Tibial nerve (tissue), 4 donors: ENCODE data around the gene SYT11. TPM values are rescaled to one million over a fixed set of nuclear protein-coding genes. Genes with fewer than 3 reads are reported as not detected.

Experiments used
- DNase-seq, 2 donors: peaks; one replicate each; pipeline ENCODE4 v3.0.0-alpha.2; 2019; ENCODE audit warnings: low spot score in 2 of 2
- H3K27ac ChIP-seq, 4 donors: fragments of 200-600 bp; sonication (generic) in 3 of 4; one replicate each; pipeline ENCODE4 v1.5.1; 2017 to 2019; ENCODE audit warnings: mild to moderate bottlenecking in 1 of 4
- H3K27me3 ChIP-seq, 2 donors: fragments of 200-600 bp; sonication (generic) in 1 of 2; one replicate each; pipeline versions ENCODE4 v1.5.1 to v1.6.0; 2017 to 2019
- H3K36me3 ChIP-seq, 3 donors: fragments of 200-600 bp; sonication (generic); one replicate each; pipeline ENCODE4 v1.5.1; 2018 to 2019
- H3K4me1 ChIP-seq, 4 donors: fragments of 200-600 bp; sonication (generic) in 3 of 4; one replicate each; pipeline ENCODE4 v1.5.1; 2017 to 2019
- H3K4me3 ChIP-seq, 4 donors: fragments of 200-600 bp; sonication (generic) in 3 of 4; one replicate each; pipeline ENCODE4 v1.5.1; 2017 to 2019; ENCODE audit warnings: mild to moderate bottlenecking in 1 of 4, moderate library complexity in 1 of 4
- H3K9me3 ChIP-seq, 4 donors: fragments of 200-600 bp; sonication (generic) in 3 of 4; one replicate each; pipeline ENCODE4 v1.5.1; 2017 to 2019
- EP300 ChIP-seq, 2 donors: sonication (generic); formaldehyde crosslinking; IDR thresholded peaks; one replicate each; pipeline ENCODE4 v1.6.1; 2017; ENCODE audit warnings: antibody characterized with exemption in 2 of 2, mild to moderate bottlenecking in 1 of 2
- POLR2A ChIP-seq, 2 donors: fragments of 450-650 bp; IDR thresholded peaks; one replicate each; pipeline ENCODE4 v1.6.1; 2017; ENCODE audit warnings: antibody characterized with exemption in 2 of 2, mild to moderate bottlenecking in 2 of 2, moderate library complexity in 2 of 2
- WGBS, 2 donors: methylation state at CpG; one replicate each; pipeline ENCODE4 v1.1.5; 2018; 5-methylcytosine and 5-hydroxymethylcytosine counted together
- total RNA-seq, 4 donors: library from RNA; depleted of rRNA; stranded (reverse); fragments of >200 nt; gene quantifications; one replicate each; pipeline ENCODE4 v1.1.0, GENCODE V29; 2016
- TF ChIP-seq, protein P1 (sequence below), 5 experiments: fragments of 200-600 bp in 3 of 5; fragments of 450-650 bp in 2 of 5; sonication (generic) in 3 of 5; IDR thresholded peaks; one replicate each; pipeline ENCODE4 v1.5.1; 2016 to 2019; ENCODE audit warnings: antibody characterized with exemption in 5 of 5, mild to moderate bottlenecking in 3 of 5, moderate library complexity in 2 of 5

Gene SYT11
- total RNA-seq, 4 donors from 2014 or later = 29.2 to 54.2 (median 38.1) TPM

DNA sequence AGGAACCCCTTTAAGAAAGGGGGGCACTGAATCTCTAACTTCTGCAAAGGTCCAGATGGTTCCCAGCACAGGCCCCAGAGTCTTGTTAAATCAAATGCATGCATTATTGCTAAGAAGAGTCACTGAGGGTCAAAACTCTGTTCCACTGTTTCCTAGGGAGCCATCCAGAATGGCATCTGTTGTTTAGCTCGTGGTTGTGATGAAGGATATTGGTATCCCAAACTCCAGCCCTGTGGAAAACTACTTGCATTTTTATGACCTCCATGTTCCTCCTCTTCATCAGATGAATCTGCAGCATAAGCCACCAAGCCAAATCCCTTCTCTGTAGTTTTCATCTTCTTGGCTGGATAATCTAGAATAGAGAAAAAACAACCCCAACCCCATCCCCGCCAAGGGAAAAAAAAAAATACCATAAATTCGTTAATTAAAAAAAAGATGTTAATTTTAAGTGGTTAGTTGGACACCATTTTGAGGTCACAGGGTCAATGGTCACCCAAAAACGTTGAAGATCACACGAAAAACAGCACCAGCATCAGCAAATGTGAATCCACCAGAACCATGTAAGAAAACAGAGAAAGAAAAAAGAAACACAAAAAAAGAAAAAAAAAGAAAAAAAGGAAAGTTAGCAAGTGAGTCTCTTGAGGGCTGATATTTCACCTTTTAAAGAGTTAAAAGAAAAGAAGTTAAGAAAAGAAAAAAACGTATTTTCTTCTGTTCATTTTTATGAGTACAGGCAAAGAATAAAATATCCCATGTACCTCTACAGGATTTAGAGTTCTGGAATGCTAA is 54.8 kb downstream of the SYT11 start:
- no peaks in the 10 kb centered on the region for H3K9me3 ChIP-seq
- 55 to 66% methylated on average over 6 of the region's 6 CpGs for WGBS, 2 donors
- TF ChIP-seq, protein P1, sequence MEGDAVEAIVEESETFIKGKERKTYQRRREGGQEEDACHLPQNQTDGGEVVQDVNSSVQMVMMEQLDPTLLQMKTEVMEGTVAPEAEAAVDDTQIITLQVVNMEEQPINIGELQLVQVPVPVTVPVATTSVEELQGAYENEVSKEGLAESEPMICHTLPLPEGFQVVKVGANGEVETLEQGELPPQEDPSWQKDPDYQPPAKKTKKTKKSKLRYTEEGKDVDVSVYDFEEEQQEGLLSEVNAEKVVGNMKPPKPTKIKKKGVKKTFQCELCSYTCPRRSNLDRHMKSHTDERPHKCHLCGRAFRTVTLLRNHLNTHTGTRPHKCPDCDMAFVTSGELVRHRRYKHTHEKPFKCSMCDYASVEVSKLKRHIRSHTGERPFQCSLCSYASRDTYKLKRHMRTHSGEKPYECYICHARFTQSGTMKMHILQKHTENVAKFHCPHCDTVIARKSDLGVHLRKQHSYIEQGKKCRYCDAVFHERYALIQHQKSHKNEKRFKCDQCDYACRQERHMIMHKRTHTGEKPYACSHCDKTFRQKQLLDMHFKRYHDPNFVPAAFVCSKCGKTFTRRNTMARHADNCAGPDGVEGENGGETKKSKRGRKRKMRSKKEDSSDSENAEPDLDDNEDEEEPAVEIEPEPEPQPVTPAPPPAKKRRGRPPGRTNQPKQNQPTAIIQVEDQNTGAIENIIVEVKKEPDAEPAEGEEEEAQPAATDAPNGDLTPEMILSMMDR (IDR thresholded peaks at IDR 0.05) = no peak
- TF ChIP-seq EP300 (IDR thresholded peaks at IDR 0.05) (no peak), POLR2A (IDR thresholded peaks at IDR 0.05) (no peak)
- no peak for DNase-seq
- H3K27me3 ChIP-seq = no peaks in the 10 kb centered on the region
- H3K4me3 ChIP-seq = no peak overlapping the region
- H3K27ac ChIP-seq = no peak overlapping the region
- peaks cover 0 to 24% (median 3%) of the 10 kb centered on the region in 4 donors for H3K4me1 ChIP-seq
- H3K36me3 ChIP-seq = peaks cover 3 to 77% (median 34%) of the 10 kb centered on the region in 3 donors

DNA sequence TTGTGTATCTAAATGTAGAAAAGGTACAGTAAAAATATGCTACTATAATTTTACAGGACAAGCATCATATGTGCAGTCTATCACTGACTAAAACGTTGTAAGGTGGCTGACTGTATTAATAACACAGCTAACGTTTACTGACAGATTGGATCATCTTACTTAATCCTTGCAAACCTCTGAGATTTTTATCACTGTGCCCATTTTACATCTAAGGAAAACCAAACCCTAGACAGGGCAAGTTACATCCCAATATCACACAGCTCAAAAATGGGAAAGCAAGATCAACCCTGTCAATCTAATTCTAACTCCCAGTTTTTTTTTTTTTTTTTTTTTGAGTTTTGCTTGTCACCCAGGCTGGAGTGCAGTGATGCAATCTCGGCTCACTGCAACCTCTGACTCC is 59.3 kb downstream of the SYT11 start:
- Histone ChIP-seq H3K27me3 (no peaks in the 10 kb centered on the region), H3K9me3 (no peaks in the 10 kb centered on the region), H3K27ac (no peak overlapping the region), H3K4me1 (no peaks in the 10 kb centered on the region), H3K4me3 (no peak overlapping the region), H3K36me3 (peaks cover 3 to 100% (median 67%) of the 10 kb centered on the region in 3 donors)
- WGBS, 2 donors = 68 to 81% methylated on average over 3 of the region's 3 CpGs
- TF ChIP-seq POLR2A (IDR thresholded peaks at IDR 0.05) (no peak), EP300 (IDR thresholded peaks at IDR 0.05) (no peak)
- TF ChIP-seq, protein P1 (IDR thresholded peaks at IDR 0.05) = no peak
- no peak for DNase-seq

DNA sequence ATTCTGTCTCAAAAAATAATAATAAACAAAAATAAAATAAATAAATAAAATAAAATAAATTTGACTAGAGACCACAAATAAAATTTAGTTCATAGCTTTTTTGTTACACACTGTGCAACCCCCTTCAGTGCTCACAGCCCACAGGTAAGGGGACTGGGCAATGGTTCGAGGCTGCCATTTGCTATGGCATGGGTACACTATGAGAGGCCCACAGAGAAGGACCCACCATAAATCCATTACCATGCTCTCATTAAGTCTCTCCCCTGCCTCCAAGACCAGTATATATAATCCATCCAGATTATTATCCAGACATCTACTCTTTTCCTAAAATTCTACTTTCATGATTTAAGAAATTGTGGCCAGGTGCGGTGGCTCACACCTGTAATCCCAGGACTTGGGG is 60.4 kb downstream of the SYT11 start:
- H3K4me3 ChIP-seq = no peak overlapping the region
- TF ChIP-seq POLR2A (IDR thresholded peaks at IDR 0.05) (no peak), EP300 (IDR thresholded peaks at IDR 0.05) (no peak)
- TF ChIP-seq, protein P1 (IDR thresholded peaks at IDR 0.05) = no peak
- H3K27me3 ChIP-seq = no peaks in the 10 kb centered on the region
- WGBS, 2 donors = 98 to 100% methylated on average over 2 of the region's 2 CpGs
- H3K36me3 ChIP-seq = peaks cover 3 to 100% (median 71%) of the 10 kb centered on the region in 3 donors
- H3K4me1 ChIP-seq = no peaks in the 10 kb centered on the region
- no peak overlapping the region for H3K27ac ChIP-seq
- no peak for DNase-seq
- H3K9me3 ChIP-seq = no peaks in the 10 kb centered on the region

DNA sequence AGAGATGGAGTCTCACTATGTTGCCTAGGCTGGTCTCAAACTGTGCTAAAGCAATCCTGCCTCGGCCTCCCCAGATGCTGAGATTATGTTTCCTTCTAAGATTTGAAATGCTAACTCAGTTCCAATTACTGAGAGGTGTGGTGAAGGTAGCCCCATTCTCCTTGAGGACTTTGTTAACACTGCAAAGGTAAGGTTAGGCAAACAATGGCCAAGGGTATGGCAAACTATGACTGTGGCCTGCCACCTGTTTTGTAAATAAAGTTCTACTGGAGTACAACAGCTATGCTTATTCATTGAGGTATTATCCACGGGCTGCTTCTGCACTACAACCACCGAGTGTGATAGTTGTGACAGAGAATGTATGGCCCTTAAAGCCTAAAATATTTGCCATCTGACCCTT is 61.4 kb downstream of the SYT11 start:
- Histone ChIP-seq H3K27me3 (no peaks in the 10 kb centered on the region), H3K9me3 (no peaks in the 10 kb centered on the region), H3K27ac (no peak overlapping the region), H3K36me3 (peaks cover 7 to 100% (median 72%) of the 10 kb centered on the region in 3 donors), H3K4me1 (no peaks in the 10 kb centered on the region), H3K4me3 (no peak overlapping the region)
- TF ChIP-seq, protein P1 (IDR thresholded peaks at IDR 0.05) = no peak
- WGBS, 2 donors = 92 to 95% methylated on average over 3 of the region's 3 CpGs
- no peak for DNase-seq

DNA sequence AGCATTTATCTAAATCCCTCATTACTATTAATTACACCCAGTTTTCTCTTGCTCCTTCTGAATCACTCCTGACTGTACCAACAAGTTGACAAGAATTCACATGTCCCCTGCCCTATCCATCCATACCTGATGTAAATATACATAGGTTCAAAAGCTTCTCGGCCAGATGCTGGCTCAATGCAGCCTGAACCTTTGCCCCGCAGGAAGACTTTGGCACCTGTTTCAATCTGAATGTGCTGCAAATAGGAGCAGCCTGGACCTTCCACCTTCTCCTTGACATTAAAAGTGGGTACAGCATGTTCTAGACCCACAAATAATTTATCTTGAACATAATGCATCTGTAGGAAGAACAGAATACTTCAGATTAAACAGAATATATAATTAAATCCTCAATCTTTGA is 66.1 kb downstream of the SYT11 start:
- H3K27me3 ChIP-seq = no peaks in the 10 kb centered on the region
- no peak for DNase-seq
- no peaks in the 10 kb centered on the region for H3K9me3 ChIP-seq
- H3K36me3 ChIP-seq = peaks cover 15 to 99% (median 62%) of the 10 kb centered on the region in 3 donors
- H3K4me3 ChIP-seq = no peak overlapping the region
- H3K4me1 ChIP-seq = peaks cover 0 to 7% (median 4%) of the 10 kb centered on the region in 4 donors
- 93 to 94% methylated on average over 2 of the region's 2 CpGs for whole genome bisulfite sequencing, 2 donors
- TF ChIP-seq POLR2A (IDR thresholded peaks at IDR 0.05) (no peak), EP300 (IDR thresholded peaks at IDR 0.05) (no peak)
- TF ChIP-seq, protein P1 (IDR thresholded peaks at IDR 0.05) = no peak
- H3K27ac ChIP-seq = no peak overlapping the region
